Endothelial cell of umbilical vein (primary cell): ENCODE measurements around the gene RIOX2. TPM values are rescaled to one million over a fixed set of nuclear protein-coding genes. Genes with fewer than 3 reads are reported as not detected.

ENCODE experiments used
- BruUV-seq: library from RNA; stranded (reverse); fragments of 400-500 nt; replicated peaks from 2 replicates; lab custom pipeline; 2021; lab: Mats Ljungman, UMichigan
- CTCF ChIA-PET: fragments of 300-600, 350-600 bp; sonication (Branson Sonifier 250); formaldehyde crosslinking; loops from one replicate; lab custom pipeline; 2021; ENCODE audit warnings: antibody characterized with exemption, inconsistent platforms; lab: Charles Lee
- POLR2A ChIA-PET: fragments of 300-600, 350-600 bp; sonication (Branson Sonifier 250); formaldehyde crosslinking; loops from one replicate; lab custom pipeline; 2021; ENCODE audit warnings: antibody characterized with exemption, inconsistent platforms; lab: Charles Lee
- DNase-seq: peaks from one replicate; pipeline ENCODE4 v3.0.0-alpha.2; 2011; ENCODE audit warnings: low read depth, low spot score
- FAIRE-seq: peaks from 2 replicates; lab custom pipeline; 2011; peaks lifted over from hg19 to GRCh38; lab: Jason Lieb, UNC
- H2AFZ ChIP-seq: 2 replicates; pipeline ENCODE4 v1.6.0; 2012; ENCODE audit warnings: low read depth, low read length, control low read depth, inconsistent platforms
- H3K27ac ChIP-seq: 2 replicates; pipeline ENCODE4 v1.5.1; 2011; ENCODE audit warnings: low read depth, mild to moderate bottlenecking, control low read depth, low read length, moderate library complexity; ENCODE audit not compliant: insufficient read depth
- H3K27me3 ChIP-seq, 2 experiments: 2 replicates each; pipeline versions ENCODE4 v1.6.0 to v1.6.1; 2011; ENCODE audit warnings: low read length in 2 of 2, mixed read lengths in 1 of 2; ENCODE audit not compliant: control insufficient read depth in 2 of 2, insufficient read depth in 2 of 2
- H3K36me3 ChIP-seq, 2 experiments: 2 replicates in 1 of 2; 3 replicates in 1 of 2; pipeline ENCODE4 v1.5.1; 2011; ENCODE audit warnings: low read length in 2 of 2, mild to moderate bottlenecking in 1 of 2, moderate library complexity in 1 of 2; ENCODE audit not compliant: control insufficient read depth in 2 of 2, insufficient read depth in 2 of 2; ENCODE audit errors: extremely low read depth in 1 of 2
- H3K4me1 ChIP-seq: 3 replicates; pipeline ENCODE4 v1.5.1; 2011; ENCODE audit warnings: mild to moderate bottlenecking, low read length; ENCODE audit not compliant: control insufficient read depth, insufficient read depth; ENCODE audit errors: extremely low read depth
- H3K4me2 ChIP-seq: 2 replicates; pipeline ENCODE4 v1.6.1; 2011; ENCODE audit warnings: low read length, control low read depth, mixed read lengths; ENCODE audit not compliant: insufficient read depth
- H3K4me3 ChIP-seq, 3 experiments: fragments of 200-600 bp in 1 of 3; sonication (generic), shearing (Covaris generic) in 1 of 3; replicated peaks in 1 of 3; 2 replicates each; pipeline ENCODE4 v1.5.1; 2011 to 2016; ENCODE audit warnings: control low read depth in 3 of 3, low read length in 3 of 3, mild to moderate bottlenecking in 2 of 3, inconsistent platforms in 1 of 3, low read depth in 1 of 3, moderate library complexity in 1 of 3; ENCODE audit not compliant: insufficient read depth in 1 of 3
- H3K79me2 ChIP-seq: 2 replicates; pipeline ENCODE4 v1.6.0; 2012; ENCODE audit warnings: low read length, inconsistent platforms; ENCODE audit not compliant: control insufficient read depth, insufficient read depth
- H3K9ac ChIP-seq: replicated peaks from 2 replicates; pipeline ENCODE3; 2011; ENCODE audit warnings: low read length, control low read depth; ENCODE audit not compliant: insufficient read depth; ENCODE audit errors: extremely low read depth
- H3K9me1 ChIP-seq: replicated peaks from 3 replicates; pipeline ENCODE4 v1.6.0; 2011; ENCODE audit warnings: mild to moderate bottlenecking, low read length; ENCODE audit not compliant: control insufficient read depth, insufficient read depth; ENCODE audit errors: extremely low read depth
- H3K9me3 ChIP-seq: replicated peaks from 2 replicates; pipeline ENCODE4 v1.5.1; 2012; ENCODE audit warnings: low read length, inconsistent platforms; ENCODE audit not compliant: control insufficient read depth, insufficient read depth
- H4K20me1 ChIP-seq: replicated peaks from 2 replicates; pipeline ENCODE3; 2011; ENCODE audit warnings: mild to moderate bottlenecking, low read length; ENCODE audit not compliant: control insufficient read depth, insufficient read depth; ENCODE audit errors: extremely low read depth
- CTCF ChIP-seq, 2 donors: IDR thresholded peaks; 1 replicate in 1 of 2; 2 replicates in 1 of 2; pipeline ENCODE4 v1.5.1; 2011; ENCODE audit warnings: low read length in 2 of 2, mild to moderate bottlenecking in 2 of 2, moderate library complexity in 2 of 2, control low read depth in 1 of 2, inconsistent platforms in 1 of 2, low read depth in 1 of 2; ENCODE audit not compliant: insufficient read depth in 1 of 2; ENCODE audit errors: extremely low read depth in 1 of 2
- EZH2 ChIP-seq: IDR thresholded peaks from 2 replicates; pipeline ENCODE4 v1.6.1; 2012; ENCODE audit warnings: borderline replicate concordance, low read depth, mild to moderate bottlenecking, moderate library complexity, low read length, inconsistent platforms; ENCODE audit not compliant: severe bottlenecking
- FOS ChIP-seq: IDR thresholded peaks from 2 replicates; pipeline ENCODE4 v1.6.1; 2011; ENCODE audit warnings: mild to moderate bottlenecking, low read length, moderate library complexity, borderline replicate concordance; ENCODE audit not compliant: insufficient read depth
- GATA2 ChIP-seq: IDR thresholded peaks from 2 replicates; pipeline ENCODE4 v1.7.0; 2011; ENCODE audit warnings: low read depth, mild to moderate bottlenecking, moderate library complexity, mixed read lengths, low read length; ENCODE audit not compliant: insufficient read length, insufficient read depth
- JUN ChIP-seq: IDR thresholded peaks from 2 replicates; pipeline ENCODE4 v1.6.1; 2011; ENCODE audit warnings: borderline replicate concordance, low read depth; ENCODE audit not compliant: insufficient read length, insufficient read depth
- MAX ChIP-seq: IDR thresholded peaks from 2 replicates; pipeline ENCODE4 v1.6.1; 2011; ENCODE audit not compliant: insufficient read depth, insufficient read length
- MYC ChIP-seq: IDR thresholded peaks from one replicate; pipeline ENCODE4 v1.6.1; 2011; ENCODE audit warnings: mild to moderate bottlenecking, low read depth, low read length
- POLR2A ChIP-seq: IDR thresholded peaks from 2 replicates; pipeline ENCODE4 v1.6.1; 2012; ENCODE audit warnings: low read depth, mild to moderate bottlenecking, control low read depth, low read length
- POLR2AphosphoS5 ChIP-seq: IDR thresholded peaks from 2 replicates; pipeline ENCODE4 v1.6.1; 2012; ENCODE audit warnings: low read depth, mild to moderate bottlenecking, control low read depth, low read length, moderate library complexity; ENCODE audit not compliant: insufficient read depth
- dilution Hi-C: fragments of 300-500 bp; cut with MboI; formaldehyde crosslinking; loops from one replicate; pipeline ENCODE4 v1.15.0; 2019; ENCODE audit warnings: low sequenced_read_pairs; ENCODE audit not compliant: extremely low pct_ligation_motif_present
- intact Hi-C: fragments of 100-400 bp; cut with micrococcal nuclease; formaldehyde crosslinking; loops from one replicate; pipeline ENCODE4 v1.10.0; 2022
- polyA plus RNA-seq, 4 experiments: library from polyadenylated mRNA; depleted of rRNA in 3 of 4; stranded (reverse) in 3 of 4; unstranded in 1 of 4; fragments of >200 nt; gene quantifications; 2 replicates each; pipeline versions ENCODE4 v1.2.1 to v1.2.3, GENCODE V29; 2011 to 2012; ENCODE audit warnings: missing spikeins in 1 of 4
- total RNA-seq: library from RNA; stranded (reverse); gene quantifications from 2 replicates; pipeline ENCODE4 v1.2.3, GENCODE V29; 2021

RIOX2 gene
- total and polyA plus RNA-seq, 2 donors (not counting 3 experiments of a cell fraction or from before 2014, with no cell fraction given): 14.5 to 30.5 TPM

GRCh38 chr3:97948351-97949109 is 23.7 kb downstream of the RIOX2 start:
- Histone ChIP-seq H3K36me3 (peaks cover 23 to 29% of the 10 kb centered on the region in 2 experiments), H3K9me3 (no peaks in the 10 kb centered on the region), H3K4me1 (no peaks in the 10 kb centered on the region), H3K27me3 (no peaks in the 10 kb centered on the region), H3K9me1 (no peaks in the 10 kb centered on the region), H4K20me1 (no peaks in the 10 kb centered on the region), H3K4me2 (no peak overlapping the region), H3K9ac (no peak overlapping the region), H3K27ac (no peak overlapping the region), H3K79me2 (no peaks in the 10 kb centered on the region), H3K4me3 (no peak overlapping the region), H2AFZ (no peak overlapping the region)
- TF ChIP-seq MYC (no peak), JUN (no peak), GATA2 (no peak), POLR2A (no peak), POLR2AphosphoS5 (no peak), FOS (no peak), MAX (no peak), EZH2 (no peak), CTCF (IDR thresholded peaks at IDR 0.05; ENCODE audit: extremely low read depth in 1 of 2, insufficient read depth in 1 of 2, low read depth in 1 of 2, low read length in 2 of 2) (no peak)
- no peak for DNase-seq
- BruUV-seq: no TSS peak
- no peak for FAIRE-seq
- POLR2A ChIA-PET: no interaction called here
- dilution Hi-C loops: no loop called here
- intact Hi-C loops: no loop called here
- CTCF ChIA-PET: no interaction called here
